Stimulated activated CD8-positive, alpha-beta memory T cell treated with anti-CD3 and anti-CD28 coated beads, Interleukin-7, amount 100 ng/mL, for 1 hour (primary cell): ENCODE results near the gene PHACTR1.
A peak's percentile ranks its signal among the peaks of the same experiment; 100 is the strongest.

ENCODE experiments used
- DNase-seq, 2 donors: peaks; one replicate each; pipeline ENCODE4 v3.0.0-alpha.2; 2020; ENCODE audit warnings: low read depth in 2 of 2

Gene PHACTR1

DNA sequence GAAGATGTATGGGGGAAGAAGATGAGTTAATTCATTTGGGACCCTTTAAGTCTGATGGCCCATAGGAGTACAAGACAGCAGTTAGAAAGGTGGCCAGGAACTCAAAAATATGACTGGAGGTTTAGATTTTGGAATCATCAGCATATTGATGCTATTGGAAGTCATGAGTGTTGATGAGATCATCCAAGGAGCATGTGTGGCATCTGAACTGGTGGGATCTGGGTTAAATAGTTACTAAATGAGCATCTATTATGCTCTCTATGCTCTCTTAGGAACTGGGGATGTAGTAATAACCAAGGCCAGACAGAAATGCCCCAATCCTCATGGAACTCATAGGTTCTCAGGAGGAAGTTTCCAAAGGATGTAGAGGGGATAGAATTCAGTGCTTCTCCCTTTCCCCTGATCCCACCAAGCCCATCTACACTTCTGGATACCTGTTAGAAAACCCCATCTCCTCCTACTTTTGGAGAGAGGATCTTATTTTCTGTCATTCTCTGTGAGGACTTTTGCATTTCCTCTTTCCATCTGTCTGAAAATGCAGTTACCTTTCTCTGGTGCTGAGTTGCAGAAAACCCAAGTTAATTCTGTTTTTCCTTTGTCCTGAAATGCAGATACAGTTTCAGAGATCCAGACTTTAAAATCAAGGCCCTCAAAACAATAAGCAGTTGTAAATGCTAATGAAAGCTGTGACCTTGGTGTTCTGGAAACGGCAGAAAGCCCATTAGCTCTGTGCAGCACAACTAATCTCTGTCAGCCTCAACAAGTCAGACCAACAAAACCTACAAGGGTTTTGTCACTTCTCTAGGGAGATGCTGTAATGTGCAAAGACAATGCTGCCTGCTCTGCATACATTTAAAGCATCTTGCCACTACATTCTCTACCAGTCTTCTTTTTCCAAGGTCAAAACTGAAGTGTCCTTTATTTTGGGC is 546.0 kb downstream of the PHACTR1 start:
- no peak for DNase-seq

DNA sequence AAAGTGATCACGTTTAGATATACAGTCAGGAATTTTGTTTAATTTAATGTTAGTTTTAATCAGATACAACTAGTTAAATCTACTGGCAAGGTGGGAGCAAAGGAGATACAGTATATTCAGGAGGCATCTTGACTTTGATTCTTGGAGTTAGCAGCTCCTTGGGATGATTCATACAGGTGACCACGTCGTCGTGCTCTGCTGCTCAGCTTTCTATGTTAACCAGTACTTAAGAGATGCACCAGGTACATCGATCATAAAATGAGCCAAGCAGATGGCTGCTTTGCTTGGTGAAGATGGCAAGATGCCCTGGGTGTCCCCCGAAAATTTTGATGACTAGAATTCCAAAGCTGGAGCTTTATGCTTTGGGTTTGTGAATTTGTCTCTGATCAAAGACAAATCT is 547.1 kb downstream of the PHACTR1 start:
- no peak for DNase-seq

- no peak for DNase-seq
Observed at GRCh38 chr6:13267142-13267651, 550.6 kb downstream of the PHACTR1 start.

- DNase-seq = no peak
Observed at GRCh38 chr6:13268913-13269518, 552.4 kb downstream of the PHACTR1 start.

DNA sequence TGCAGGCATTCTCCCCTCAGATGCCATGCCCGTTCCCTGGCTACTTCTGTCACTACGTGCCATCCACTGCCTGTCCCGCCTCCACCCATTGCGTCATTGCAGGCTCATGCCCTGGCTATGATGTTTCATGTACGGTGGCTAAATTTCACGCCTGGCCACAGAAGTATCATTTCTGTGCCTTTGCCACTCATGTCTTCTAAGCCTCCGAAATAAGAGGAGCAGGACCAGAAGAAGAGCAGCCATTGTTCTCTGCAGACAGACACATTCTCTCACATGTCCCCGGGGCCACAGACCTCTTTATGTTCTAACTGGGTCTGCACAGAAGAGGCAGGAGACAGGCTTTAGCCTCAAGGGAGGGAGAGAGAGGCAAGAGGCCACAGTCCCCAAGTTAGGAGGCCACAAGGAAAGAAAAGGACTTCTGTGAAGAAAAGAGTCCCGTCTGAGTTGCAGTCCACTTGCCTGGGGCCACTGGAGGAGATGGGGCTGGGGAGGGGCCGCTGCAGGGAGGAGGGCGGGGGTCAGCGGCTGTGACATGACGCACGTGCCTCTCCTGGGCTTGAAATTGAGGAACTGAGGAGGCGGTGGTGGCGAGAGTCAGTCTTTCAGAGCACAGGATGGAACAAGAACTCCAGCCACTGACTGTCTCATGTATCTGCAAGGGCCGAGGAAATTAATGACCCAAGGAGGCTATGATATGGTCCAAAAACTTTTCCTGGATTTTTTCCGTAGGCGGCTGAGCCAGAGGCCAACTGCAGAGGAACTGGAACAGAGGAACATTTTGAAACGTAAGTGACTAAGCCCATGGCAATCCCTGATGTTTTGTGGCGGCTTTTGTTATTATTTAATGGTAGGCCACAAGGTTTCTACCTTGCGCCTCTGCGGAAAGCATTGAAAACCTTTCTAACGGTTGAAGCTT is 555.8 kb downstream of the PHACTR1 start:
- no peak for DNase-seq

DNA sequence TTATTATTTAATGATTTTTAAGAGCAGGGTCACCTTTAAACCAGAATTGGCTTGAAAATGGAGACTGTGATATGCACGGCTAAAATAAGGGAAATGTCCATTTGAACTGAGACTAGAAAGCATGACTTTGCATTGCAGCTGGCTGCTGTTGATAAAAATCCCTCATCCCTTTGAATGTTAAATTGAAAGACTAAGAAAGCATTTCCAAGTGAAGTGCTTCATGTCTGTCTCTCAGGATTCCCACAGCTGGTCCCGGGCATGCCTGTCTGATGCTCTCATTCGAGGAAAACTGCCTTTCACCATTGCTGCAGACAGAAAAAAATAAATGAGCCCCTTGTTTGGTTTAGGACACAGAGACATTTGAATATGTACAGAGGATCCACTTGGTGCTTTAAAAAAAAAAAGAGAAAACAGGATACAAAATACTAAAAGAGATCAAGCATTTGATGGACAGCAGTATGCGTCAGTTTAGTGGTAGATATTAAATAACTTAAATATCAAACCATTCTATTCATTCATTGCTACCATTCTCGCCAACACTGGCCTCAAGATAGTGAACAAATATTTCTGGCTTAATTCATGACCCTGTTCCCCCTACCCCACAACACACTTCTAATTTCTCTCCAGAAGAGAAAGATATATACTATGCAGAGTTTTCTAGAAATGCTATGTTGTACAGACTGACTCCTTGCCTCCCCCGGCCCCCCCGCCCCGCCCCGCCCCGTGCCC is 556.8 kb downstream of the PHACTR1 start:
- DNase-seq = no peak

GRCh38 chr6:13273931-13274706 is 557.6 kb downstream of the PHACTR1 start:
- DNase-seq = peak; percentile 3 to 26

GRCh38 chr6:13274707-13275434 is 558.3 kb downstream of the PHACTR1 start:
- no peak for DNase-seq

DNA sequence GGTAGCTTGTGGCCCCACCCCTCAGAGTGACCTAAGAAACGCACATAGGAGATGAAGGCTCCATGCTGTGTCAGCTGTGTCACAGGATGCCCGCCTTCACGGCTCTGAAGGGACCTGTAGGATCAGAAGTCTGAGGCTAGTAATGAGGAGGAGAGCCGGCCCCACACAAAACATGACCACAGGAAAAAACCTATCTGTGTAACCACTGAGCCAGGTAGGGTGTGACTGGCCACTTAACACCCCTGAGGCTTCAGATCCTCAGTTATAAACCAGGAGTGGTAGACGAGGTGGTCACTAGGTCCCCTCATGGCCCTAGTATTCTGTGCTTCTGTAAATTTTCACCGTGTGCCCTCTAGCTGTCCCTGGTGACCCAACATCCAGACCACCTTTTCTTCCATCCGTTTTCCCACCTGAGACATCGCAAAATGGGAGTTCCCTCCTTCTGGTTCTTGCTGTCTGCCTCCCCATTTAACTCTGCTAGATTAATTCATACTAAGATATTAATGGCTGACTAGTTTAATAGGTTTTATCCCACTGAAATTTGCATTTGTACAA is 558.9 kb downstream of the PHACTR1 start:
- DNase-seq = no peak

DNA sequence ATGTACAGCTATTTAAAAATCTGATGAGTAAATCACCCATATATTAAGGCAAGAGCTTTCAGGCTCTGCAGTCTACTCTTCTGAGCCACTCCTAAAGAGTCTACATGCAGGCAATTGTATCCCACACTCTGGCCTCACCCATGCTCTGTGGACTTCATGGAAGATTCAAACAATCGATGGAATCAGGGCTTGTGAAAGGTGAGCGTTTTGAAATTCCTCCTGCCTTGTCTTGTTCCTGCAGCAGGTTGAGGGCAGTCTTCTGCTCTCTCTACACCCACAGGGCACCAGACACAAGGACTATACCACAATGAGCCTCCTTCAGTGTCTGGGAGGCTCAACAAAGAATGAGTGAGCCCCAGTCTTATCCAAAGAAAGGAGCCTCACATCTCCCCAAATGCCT is 560.7 kb downstream of the PHACTR1 start:
- DNase-seq = no peak

GRCh38 chr6:13278164-13278563 is 561.6 kb downstream of the PHACTR1 start:
- DNase-seq = no peak

GRCh38 chr6:13278991-13279390 is 562.4 kb downstream of the PHACTR1 start:
- DNase-seq = no peak

DNA sequence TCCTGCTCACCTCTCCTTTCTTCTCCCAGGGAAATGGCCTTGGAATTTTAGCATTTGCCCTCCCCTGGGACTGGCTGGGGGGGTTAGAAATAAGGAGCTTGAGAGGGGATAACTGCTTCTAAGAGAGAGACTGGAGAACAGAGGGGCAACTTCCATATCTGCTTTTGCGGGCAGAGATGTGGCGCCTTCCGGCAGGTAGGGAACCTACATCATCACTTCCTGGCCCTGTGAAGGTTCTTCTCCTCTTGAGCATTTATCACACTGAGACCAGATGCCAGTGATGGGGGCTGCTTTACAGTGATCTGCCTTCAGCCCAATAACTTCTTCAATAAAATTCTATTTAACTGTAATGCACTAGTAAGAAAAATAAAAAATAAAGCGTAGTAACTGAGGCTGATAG is 563.7 kb downstream of the PHACTR1 start:
- DNase-seq = no peak

GRCh38 chr6:13281686-13282085 is 565.1 kb downstream of the PHACTR1 start:
- no peak for DNase-seq

GRCh38 chr6:13282393-13283069 is 566.0 kb downstream of the PHACTR1 start:
- no peak for DNase-seq

- no peak for DNase-seq
Observed at GRCh38 chr6:13283331-13283730, 566.8 kb downstream of the PHACTR1 start.

- no peak for DNase-seq
Observed at GRCh38 chr6:13284646-13285045, 568.1 kb downstream of the PHACTR1 start.

- DNase-seq = no peak
Observed at GRCh38 chr6:13285705-13286104, 569.1 kb downstream of the PHACTR1 start.

DNA sequence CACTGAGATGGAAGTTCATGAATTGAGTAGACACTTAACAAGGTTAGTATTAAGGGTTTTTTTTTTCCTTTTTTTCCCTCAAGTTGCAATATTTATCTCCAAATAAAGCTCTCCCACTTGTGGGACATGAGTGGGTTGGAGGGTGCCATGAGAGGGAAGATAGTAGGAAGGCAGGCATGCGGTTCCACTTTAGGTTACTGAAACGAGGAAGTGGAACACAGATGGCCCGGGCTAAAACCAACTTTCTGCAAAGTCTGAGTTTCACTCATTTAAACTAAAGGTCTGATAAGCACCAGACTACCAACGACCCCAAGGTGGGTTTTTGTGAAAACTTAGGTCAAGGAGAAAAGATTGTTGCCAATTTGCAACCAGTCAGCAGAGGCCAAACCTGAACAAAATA is 569.6 kb downstream of the PHACTR1 start:
- DNase-seq = no peak
